NCI-H146 treated with DMSO at 0.1 percent for 48 hours (cell line): ENCODE results near the gene GJC2.

Experiments
- DNase-seq: peaks from one replicate; lab custom pipeline; 2025; ENCODE audit not compliant: unreplicated experiment; lab: John Stamatoyannopoulos, UW

Gene GJC2

GRCh38 chr1:228156515-228156881, 6.8 kb downstream of the GJC2 start:
- no peak for DNase-seq

- DNase-seq = no peak
Measured at GRCh38 chr1:228156941-228157728, 7.4 kb downstream of the GJC2 start.

- DNase-seq = no peak
Measured at GRCh38 chr1:228157729-228158126, 8.0 kb downstream of the GJC2 start.

- no peak for DNase-seq
Measured at GRCh38 chr1:228158151-228159007, 8.6 kb downstream of the GJC2 start.

- DNase-seq = no peak
Measured at GRCh38 chr1:228159008-228159665, 9.4 kb downstream of the GJC2 start.

- DNase-seq = no peak
Measured at GRCh38 chr1:228160201-228160761, 10.6 kb downstream of the GJC2 start.

GRCh38 chr1:228161362-228161761, 11.6 kb downstream of the GJC2 start:
- DNase-seq = no peak

- no peak for DNase-seq
Measured at GRCh38 chr1:228161866-228162265, 12.1 kb downstream of the GJC2 start.

GRCh38 chr1:228162286-228163006, 12.7 kb downstream of the GJC2 start:
- DNase-seq = no peak

- DNase-seq = no peak
Measured at GRCh38 chr1:228163007-228163753, 13.4 kb downstream of the GJC2 start.

GRCh38 chr1:228163776-228164519, 14.2 kb downstream of the GJC2 start:
- no peak for DNase-seq

GRCh38 chr1:228164561-228165371, 15.0 kb downstream of the GJC2 start:
- peak; percentile 15 for DNase-seq

GRCh38 chr1:228165372-228166169, 15.8 kb downstream of the GJC2 start, which contains the start of gene IBA57:
Gene IBA57, plus strand, starts transcription at chr1:228165804. Its CDS starts 13 bp downstream, at chr1:228165817.
- peak; percentile 93 for DNase-seq

GRCh38 chr1:228166170-228166936, 16.6 kb downstream of the GJC2 start:
- DNase-seq = peak; percentile 29

GRCh38 chr1:228168563-228169270, 19.0 kb downstream of the GJC2 start:
- DNase-seq = no peak

GRCh38 chr1:228169345-228169744, 19.6 kb downstream of the GJC2 start:
- no peak for DNase-seq
